ENCODE results near the gene SLC26A8. TPM values are rescaled to one million over a fixed set of nuclear protein-coding genes. Genes with fewer than 3 reads are reported as not detected.
"Not testable (repeated sequence)": the region's sequence is repeated elsewhere in the genome, so short reads cannot be mapped to it uniquely, and the experiment has no call there.

Gene SLC26A8
- total and polyA plus RNA-seq, 2 experiments from 2014 or later = 0.89 to 2.9 TPM

GRCh38 chr6:35939259-35939658 is 85.2 kb downstream of the SLC26A8 start:
- H3K79me2 ChIP-seq (replicated peaks; ENCODE audit: insufficient read depth); H3K27me3 Mint-ChIP-seq (ENCODE audit: insufficient read depth, low read depth, poor library complexity); DNase-seq (ENCODE audit: low spot score); H3K4me2 ChIP-seq; H2AFZ ChIP-seq; H3K4me1 ChIP-seq (ENCODE audit: insufficient read depth); H3K36me3 Mint-ChIP-seq (ENCODE audit: low read depth); H3F3A ChIP-seq (replicated peaks; ENCODE audit: low read depth); H3K4me3 ChIP-seq; H3K4me3 Mint-ChIP-seq; ATAC-seq; H3K36me3 ChIP-seq (ENCODE audit: insufficient read depth); H3K9me2 ChIP-seq (ENCODE audit: insufficient read depth); H3K27me3 ChIP-seq (ENCODE audit: insufficient read depth); H3K27ac ChIP-seq (ENCODE audit: low read depth); H3K27ac Mint-ChIP-seq; H4K20me1 ChIP-seq (replicated peaks; ENCODE audit: insufficient read depth); H3K4me1 Mint-ChIP-seq: not testable (repeated sequence)
- TF ChIP-seq, protein P1, sequence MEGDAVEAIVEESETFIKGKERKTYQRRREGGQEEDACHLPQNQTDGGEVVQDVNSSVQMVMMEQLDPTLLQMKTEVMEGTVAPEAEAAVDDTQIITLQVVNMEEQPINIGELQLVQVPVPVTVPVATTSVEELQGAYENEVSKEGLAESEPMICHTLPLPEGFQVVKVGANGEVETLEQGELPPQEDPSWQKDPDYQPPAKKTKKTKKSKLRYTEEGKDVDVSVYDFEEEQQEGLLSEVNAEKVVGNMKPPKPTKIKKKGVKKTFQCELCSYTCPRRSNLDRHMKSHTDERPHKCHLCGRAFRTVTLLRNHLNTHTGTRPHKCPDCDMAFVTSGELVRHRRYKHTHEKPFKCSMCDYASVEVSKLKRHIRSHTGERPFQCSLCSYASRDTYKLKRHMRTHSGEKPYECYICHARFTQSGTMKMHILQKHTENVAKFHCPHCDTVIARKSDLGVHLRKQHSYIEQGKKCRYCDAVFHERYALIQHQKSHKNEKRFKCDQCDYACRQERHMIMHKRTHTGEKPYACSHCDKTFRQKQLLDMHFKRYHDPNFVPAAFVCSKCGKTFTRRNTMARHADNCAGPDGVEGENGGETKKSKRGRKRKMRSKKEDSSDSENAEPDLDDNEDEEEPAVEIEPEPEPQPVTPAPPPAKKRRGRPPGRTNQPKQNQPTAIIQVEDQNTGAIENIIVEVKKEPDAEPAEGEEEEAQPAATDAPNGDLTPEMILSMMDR (conservative IDR thresholded peaks at IDR 0.05; ENCODE audit: low read depth in 2 of 2) = peak; percentile 30 to 53; a peak in 3 of 4 replicates
- H3K9me3 Mint-ChIP-seq = peaks cover 16% of the 10 kb centered on the region

GRCh38 chr6:35936681-35937359 is 87.6 kb downstream of the SLC26A8 start:
- H3K27ac ChIP-seq (ENCODE audit: low read depth) = no peak overlapping the region
- ATAC-seq (no peak), DNase-seq (ENCODE audit: low spot score) (no peak)
- H3F3A ChIP-seq (replicated peaks; ENCODE audit: low read depth) = no peaks in the 10 kb centered on the region
- H3K9me3 Mint-ChIP-seq = peaks cover 16% of the 10 kb centered on the region
- H3K36me3 Mint-ChIP-seq (ENCODE audit: low read depth) = peaks cover 3% of the 10 kb centered on the region; the same call in 2 of the 3 replicates
- H3K9me2 ChIP-seq (ENCODE audit: insufficient read depth) = peaks cover 13% of the 10 kb centered on the region
- no peak overlapping the region for H2AFZ ChIP-seq
- H4K20me1 ChIP-seq (replicated peaks; ENCODE audit: insufficient read depth) = no peaks in the 10 kb centered on the region
- no peaks in the 10 kb centered on the region for H3K27me3 ChIP-seq (ENCODE audit: insufficient read depth)
- no peak overlapping the region for H3K4me2 ChIP-seq
- H3K4me3 ChIP-seq = no peak overlapping the region
- peaks cover 3% of the 10 kb centered on the region for H3K27me3 Mint-ChIP-seq (ENCODE audit: insufficient read depth, low read depth, poor library complexity)
- no peak overlapping the region for H3K27ac Mint-ChIP-seq
- H3K4me1 ChIP-seq (ENCODE audit: insufficient read depth) = no peaks in the 10 kb centered on the region
- no peaks in the 10 kb centered on the region for H3K79me2 ChIP-seq (replicated peaks; ENCODE audit: insufficient read depth)
- no peaks in the 10 kb centered on the region for H3K36me3 ChIP-seq (ENCODE audit: insufficient read depth)
- H3K4me3 Mint-ChIP-seq = no peak overlapping the region
- no peaks in the 10 kb centered on the region for H3K4me1 Mint-ChIP-seq
- no peak for TF ChIP-seq ZNF462 (CRISPR knock-in tag; IDR thresholded peaks at IDR 0.05)
- TF ChIP-seq CREB1 (CRISPR knock-in tag; IDR thresholded peaks at IDR 0.05; ENCODE audit: low read depth) = no peak
- TF ChIP-seq, protein P2, sequence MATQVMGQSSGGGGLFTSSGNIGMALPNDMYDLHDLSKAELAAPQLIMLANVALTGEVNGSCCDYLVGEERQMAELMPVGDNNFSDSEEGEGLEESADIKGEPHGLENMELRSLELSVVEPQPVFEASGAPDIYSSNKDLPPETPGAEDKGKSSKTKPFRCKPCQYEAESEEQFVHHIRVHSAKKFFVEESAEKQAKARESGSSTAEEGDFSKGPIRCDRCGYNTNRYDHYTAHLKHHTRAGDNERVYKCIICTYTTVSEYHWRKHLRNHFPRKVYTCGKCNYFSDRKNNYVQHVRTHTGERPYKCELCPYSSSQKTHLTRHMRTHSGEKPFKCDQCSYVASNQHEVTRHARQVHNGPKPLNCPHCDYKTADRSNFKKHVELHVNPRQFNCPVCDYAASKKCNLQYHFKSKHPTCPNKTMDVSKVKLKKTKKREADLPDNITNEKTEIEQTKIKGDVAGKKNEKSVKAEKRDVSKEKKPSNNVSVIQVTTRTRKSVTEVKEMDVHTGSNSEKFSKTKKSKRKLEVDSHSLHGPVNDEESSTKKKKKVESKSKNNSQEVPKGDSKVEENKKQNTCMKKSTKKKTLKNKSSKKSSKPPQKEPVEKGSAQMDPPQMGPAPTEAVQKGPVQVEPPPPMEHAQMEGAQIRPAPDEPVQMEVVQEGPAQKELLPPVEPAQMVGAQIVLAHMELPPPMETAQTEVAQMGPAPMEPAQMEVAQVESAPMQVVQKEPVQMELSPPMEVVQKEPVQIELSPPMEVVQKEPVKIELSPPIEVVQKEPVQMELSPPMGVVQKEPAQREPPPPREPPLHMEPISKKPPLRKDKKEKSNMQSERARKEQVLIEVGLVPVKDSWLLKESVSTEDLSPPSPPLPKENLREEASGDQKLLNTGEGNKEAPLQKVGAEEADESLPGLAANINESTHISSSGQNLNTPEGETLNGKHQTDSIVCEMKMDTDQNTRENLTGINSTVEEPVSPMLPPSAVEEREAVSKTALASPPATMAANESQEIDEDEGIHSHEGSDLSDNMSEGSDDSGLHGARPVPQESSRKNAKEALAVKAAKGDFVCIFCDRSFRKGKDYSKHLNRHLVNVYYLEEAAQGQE (IDR thresholded peaks at IDR 0.05; ENCODE audit: unreplicated experiment) = no peak
- no peak for TF ChIP-seq NANOG (IDR thresholded peaks at IDR 0.05; ENCODE audit: borderline replicate concordance)
- no peak for TF ChIP-seq ETS1 (IDR thresholded peaks at IDR 0.05)
- no peak for TF ChIP-seq JUNB (IDR thresholded peaks at IDR 0.05; ENCODE audit: unreplicated experiment)
- no peak for TF ChIP-seq ZNF114 (CRISPR knock-in tag; IDR thresholded peaks at IDR 0.05)
- no peak for TF ChIP-seq EZH2phosphoT487 (IDR thresholded peaks at IDR 0.05; ENCODE audit: unreplicated experiment)

Data from GM23338 (cell line).